H54 (cell line): ENCODE results near the gene CASP8.
A peak's percentile ranks its signal among the peaks of the same experiment; 100 is the strongest.
"Not testable (repeated sequence)": the region's sequence is repeated elsewhere in the genome, so short reads cannot be mapped to it uniquely, and the experiment has no call there.

Experiments
- DNase-seq: peaks from one replicate; pipeline ENCODE4 v3.0.0; 2011; ENCODE audit warnings: low spot score, mixed read lengths; ENCODE audit not compliant: insufficient read length
- FAIRE-seq: peaks from 3 replicates; lab custom pipeline; 2011; peaks lifted over from hg19 to GRCh38; lab: Jason Lieb, UNC
- POLR2A ChIP-seq: IDR thresholded peaks from 2 replicates; pipeline ENCODE4 v1.6.1; 2011; ENCODE audit warnings: low read depth, mild to moderate bottlenecking, low read length

Gene CASP8

DNA sequence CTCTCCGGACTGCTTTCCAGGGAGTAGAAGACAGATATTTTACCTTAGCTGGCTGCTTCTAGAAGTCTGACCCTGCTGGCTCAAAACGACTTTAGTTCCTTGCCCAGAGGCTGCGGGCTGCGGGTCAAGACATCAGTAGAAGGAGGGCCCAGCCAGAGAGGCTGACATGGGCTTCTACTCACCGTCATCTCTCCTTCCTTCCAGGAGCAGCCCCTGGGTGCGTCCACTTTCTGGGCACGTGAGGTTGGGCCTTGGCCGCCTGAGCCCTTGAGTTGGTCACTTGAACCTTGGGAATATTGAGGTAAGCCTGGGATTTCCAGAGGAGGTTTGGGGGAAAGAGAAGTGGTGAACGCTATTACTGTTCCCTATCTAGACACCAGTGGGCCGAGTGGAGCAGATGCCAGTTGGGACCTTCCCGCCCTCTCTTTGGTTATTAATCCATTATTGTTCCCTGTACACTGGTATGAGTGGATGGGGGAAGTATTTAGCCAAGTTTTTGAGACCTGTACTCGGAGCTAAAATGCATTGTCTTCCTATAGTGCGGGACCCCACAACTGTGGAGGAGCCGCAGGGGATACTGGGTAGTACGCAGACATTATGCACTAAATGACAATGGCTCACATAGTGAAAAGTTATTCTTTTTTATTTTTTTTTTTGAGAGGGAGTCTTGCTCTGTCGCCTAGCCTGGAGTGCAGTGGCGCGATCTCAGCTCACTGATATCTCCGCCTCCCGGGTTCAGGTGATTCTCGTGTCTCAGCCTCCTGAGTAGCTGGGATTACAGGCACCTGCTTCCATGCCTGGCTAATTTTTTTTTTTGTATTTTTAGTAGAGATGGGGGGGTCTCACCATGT lies 26.3 kb upstream of the CASP8 start:
- TF ChIP-seq POLR2A, result no peak
- no peak for FAIRE-seq
- DNase-seq, result no peak

DNA sequence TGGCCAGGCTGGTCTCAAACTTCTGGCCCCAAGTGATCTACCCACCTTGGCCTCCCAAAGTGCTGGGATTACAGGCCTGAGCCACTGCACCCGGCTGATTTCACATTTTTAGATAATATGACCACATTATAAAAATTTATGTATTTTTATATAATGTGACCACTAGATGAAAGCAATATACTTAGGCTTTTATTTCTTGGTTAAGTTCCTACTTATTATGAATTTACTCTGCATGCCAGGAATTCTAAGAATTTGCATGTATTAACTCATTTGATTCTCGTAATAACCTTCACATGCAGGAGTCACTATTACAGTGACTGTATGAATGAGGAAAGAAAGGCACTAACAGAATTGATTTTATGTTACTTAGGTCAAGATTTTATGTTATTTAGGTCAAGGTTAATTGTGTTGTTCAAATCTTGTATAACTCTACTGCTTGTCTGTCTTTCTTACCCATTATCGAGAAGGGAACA lies 25.6 kb upstream of the CASP8 start:
- no peak for TF ChIP-seq POLR2A
- DNase-seq (no peak), FAIRE-seq (no peak)

DNA sequence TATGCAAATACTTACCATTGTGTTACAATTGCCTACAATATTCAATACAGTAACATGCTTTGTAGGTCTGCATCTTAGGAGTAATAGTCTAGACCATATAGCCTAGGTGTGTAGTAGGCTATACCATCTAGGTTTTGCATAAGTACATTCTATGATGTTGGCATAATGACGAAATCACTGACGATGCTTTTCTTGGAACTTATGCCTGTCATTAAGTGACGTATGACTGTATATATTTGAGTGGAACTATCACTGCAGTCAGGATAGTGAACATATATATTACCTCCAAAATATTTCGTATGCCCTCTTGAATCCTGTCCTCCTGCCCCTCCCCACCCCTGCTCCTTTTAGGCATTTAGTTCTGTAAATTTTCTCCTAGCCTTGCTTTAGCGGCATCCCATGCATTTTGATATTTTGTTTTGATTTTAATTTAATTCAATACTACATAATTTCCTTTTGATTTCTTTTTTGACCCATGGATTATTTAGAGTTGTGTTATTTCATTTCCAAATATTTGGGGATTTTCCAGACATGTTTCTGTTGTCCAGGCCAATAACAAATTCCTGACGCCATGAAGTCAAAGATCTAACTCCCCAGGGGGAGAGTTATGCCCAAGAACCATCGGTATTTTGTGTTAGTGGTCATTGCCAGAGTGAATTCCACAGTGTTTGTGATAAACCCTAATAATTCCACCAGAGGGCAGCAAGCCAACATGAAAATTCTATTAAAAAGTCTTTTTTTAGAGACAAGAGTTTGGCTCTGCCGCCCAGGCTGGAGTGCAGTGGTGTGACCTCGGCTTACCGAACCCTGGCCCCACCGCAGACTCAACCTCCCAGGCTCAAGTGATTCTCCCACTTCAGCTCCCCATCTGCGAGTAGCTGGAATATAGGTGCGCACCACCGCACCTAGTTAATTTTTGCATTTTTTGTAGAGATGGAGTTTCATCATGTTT lies 24.2 kb upstream of the CASP8 start:
- FAIRE-seq, result peak; percentile 64
- DNase-seq, result no peak
- TF ChIP-seq POLR2A, result no peak

DNA sequence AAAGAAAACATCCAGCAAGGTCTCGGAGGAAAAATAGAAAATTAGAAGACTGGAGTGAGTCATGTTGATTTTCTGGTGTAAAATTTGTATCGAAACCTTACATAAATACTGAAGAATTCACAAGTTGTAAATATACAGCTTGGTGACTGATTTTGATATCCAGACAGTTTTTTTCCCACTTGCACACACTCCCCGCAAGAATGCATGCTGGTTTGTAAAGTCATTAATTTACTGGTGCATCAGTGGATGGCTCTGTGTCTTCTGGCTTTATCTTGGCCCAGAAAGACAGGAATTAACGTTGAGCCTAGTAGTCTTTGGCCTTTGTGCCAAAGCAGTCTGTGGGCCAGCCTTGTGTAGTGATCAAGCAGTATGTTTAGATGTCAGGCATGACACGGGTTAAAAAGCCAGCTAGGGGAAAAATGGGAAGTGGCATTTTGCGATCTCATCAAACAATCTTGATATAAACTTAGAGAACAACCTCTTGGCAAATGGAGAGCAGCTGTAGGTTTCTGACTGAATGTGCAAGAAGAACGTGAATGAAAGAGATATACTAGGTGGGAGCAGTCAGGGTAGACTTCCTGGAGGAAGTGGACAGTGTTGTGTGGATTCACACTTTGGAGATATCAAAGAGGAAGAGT lies 22.7 kb upstream of the CASP8 start:
- DNase-seq (no peak), FAIRE-seq (no peak)
- no peak for TF ChIP-seq POLR2A

GRCh38 chr2:201239167-201239935 lies 21.0 kb upstream of the CASP8 start:
- DNase-seq, FAIRE-seq: not testable (repeated sequence)

DNA sequence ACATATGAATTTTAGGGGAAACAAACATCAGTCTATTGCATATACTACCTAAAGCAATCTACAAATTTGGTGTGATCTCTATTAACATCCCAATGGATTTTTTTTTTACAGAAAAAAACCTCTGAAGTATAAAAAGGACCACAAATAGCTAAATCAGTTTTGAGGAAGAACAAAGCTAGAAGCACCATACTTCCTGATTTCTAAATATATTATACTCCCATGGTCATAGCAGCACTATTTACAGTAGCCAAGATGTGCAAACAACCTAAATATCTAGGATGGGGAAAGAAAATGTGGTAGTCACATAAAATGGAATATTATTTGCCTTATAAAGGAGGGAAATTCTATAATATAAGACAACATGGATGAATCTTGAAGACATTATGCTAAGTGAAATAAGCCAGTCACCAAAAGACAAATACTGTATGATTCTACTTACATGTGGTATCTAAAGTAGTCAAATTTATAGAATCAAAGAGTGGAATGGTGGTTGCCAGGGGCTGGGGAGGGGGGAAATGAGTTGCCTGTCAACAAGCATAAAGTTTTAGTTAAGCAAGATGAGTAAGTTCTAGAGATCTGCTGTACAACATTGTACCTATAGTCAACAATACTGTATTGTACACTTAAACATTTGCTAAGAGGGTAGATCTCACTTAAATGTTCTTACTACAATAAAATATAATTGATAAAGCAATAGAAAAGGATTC lies 17.6 kb upstream of the CASP8 start:
- no peak for DNase-seq

DNA sequence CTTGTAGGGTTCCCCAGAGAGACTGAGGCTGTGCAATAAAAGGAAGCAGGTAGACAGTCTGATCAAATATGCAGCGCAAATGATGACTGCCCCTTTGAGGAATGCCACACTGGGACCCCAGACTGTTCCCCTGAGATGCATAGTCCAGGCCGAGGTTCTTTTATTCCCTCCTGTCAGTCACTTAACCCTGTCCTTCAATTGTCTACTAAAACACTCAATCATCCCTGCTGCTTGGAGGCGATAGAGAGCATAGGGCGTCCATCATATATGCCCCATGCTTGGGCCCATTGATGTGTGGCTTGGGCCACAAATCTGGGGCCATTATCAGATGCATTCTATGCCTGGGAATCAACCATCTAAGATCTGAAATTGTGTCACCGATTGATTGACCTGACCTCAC lies 15.5 kb upstream of the CASP8 start:
- no peak for FAIRE-seq

More for the DNA sequence above, 17.6 kb upstream of the CASP8 start:
- FAIRE-seq, result no peak
- TF ChIP-seq POLR2A, result no peak

GRCh38 chr2:201246280-201246679 lies 14.1 kb upstream of the CASP8 start:
- TF ChIP-seq POLR2A, result no peak
- FAIRE-seq (no peak), DNase-seq (no peak)

More for the DNA sequence above, 15.5 kb upstream of the CASP8 start:
- TF ChIP-seq POLR2A, result no peak
- DNase-seq, result no peak

- no peak for DNase-seq
Measured at GRCh38 chr2:201248288-201248844, 12.0 kb upstream of the CASP8 start.

GRCh38 chr2:201249889-201250288 lies 10.4 kb upstream of the CASP8 start:
- no peak for TF ChIP-seq POLR2A
- FAIRE-seq, result no peak
- no peak for DNase-seq

More at GRCh38 chr2:201248288-201248844, 12.0 kb upstream of the CASP8 start:
- no peak for TF ChIP-seq POLR2A
- FAIRE-seq, result no peak

- no peak for FAIRE-seq
- no peak for DNase-seq
- TF ChIP-seq POLR2A, result no peak
Measured at GRCh38 chr2:201250741-201251140, 9.6 kb upstream of the CASP8 start.
